SIG-M5 treated with dmso at 0.1 percent for 504 hours (cell line): ENCODE data around the gene MYCN.

ENCODE experiments used
- DNase-seq: peaks from one replicate; lab custom pipeline; 2025; ENCODE audit not compliant: unreplicated experiment; lab: John Stamatoyannopoulos, UW

The MYCN gene

GRCh38 chr2:15974565-15975260 is 34.4 kb downstream of the MYCN start:
- no peak for DNase-seq

DNA sequence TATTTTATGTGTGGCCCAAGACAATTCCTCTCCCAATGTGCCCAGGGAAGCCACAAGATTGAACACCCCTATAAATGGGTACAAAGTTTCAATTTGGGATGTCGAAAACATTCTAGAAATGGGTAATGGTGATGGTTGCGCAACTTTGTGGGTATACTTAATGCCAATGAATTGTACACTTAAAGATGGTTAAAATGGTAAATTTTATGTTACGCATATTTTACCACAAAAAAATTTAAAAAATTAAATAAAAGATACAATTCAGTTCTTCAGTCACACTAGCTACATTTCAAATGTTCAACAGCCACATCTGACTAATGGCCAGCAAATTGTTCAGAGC is 34.9 kb downstream of the MYCN start:
- DNase-seq = no peak

DNA sequence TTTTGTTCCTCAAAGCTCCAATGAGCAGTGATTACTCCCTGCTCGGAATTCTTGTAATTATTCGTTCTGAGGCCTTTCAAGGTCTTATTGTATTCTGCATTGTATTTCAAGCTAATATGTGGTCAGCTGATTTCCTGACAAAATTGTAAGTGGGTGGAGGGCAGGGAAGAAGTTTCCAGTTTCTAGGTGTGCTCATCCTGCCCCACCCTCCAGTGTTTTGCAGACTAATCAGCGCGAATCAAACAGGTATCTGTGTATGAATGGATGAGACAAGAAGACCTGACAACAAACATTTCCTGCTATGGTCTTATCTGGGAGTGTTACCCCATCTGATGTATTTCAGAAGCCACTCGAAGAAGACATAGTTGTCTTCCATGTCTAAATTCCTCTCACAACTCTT is 35.3 kb downstream of the MYCN start:
- no peak for DNase-seq

- DNase-seq = no peak
These were observed 36.0 kb downstream of the MYCN start for GRCh38 chr2:15976354-15976753.

- DNase-seq = no peak
These were observed 38.9 kb downstream of the MYCN start for GRCh38 chr2:15979051-15979758.

DNA sequence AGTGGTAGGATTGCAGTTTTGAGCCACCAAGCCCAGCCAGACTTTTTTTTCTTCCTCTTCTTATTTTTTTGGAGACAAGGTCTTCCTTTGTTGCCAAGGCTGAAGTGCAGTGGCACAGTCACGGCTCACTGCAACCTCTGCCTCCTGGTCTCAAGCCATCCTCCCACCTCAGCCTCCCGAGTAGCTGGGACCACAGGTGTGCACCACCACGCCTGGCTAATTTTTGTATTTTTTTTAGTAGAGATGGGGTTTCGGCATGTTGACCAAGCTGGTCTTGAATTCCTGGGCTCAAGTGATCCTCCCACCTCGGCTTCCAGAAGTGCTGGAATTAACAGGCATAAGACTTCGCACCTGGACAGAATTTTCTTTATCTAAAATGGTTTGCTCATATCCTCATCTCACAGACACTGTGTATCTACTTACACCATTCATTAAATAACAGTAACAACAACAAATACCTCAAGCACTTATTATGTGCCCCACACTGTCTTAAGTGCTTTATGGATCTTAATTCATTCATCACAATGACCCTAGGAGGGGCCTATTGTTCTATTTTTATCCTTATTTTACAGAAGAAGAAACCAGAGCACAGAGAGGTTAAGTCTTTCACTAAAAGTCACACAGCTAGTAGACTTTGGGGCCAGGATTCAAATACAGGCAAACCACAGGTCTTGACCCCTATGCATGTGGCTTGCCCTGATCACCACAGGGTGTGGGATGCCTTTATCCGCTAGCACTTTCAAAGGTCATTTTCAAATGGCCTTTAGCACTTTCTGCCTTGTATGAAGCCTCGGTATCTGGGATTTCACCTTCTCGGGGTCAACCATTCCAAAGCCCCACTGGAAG is 39.6 kb downstream of the MYCN start:
- DNase-seq = no peak

- DNase-seq = no peak
These were observed 40.3 kb downstream of the MYCN start for GRCh38 chr2:15980605-15981098.

- DNase-seq = no peak
These were observed 41.3 kb downstream of the MYCN start for GRCh38 chr2:15981646-15982045.

DNA sequence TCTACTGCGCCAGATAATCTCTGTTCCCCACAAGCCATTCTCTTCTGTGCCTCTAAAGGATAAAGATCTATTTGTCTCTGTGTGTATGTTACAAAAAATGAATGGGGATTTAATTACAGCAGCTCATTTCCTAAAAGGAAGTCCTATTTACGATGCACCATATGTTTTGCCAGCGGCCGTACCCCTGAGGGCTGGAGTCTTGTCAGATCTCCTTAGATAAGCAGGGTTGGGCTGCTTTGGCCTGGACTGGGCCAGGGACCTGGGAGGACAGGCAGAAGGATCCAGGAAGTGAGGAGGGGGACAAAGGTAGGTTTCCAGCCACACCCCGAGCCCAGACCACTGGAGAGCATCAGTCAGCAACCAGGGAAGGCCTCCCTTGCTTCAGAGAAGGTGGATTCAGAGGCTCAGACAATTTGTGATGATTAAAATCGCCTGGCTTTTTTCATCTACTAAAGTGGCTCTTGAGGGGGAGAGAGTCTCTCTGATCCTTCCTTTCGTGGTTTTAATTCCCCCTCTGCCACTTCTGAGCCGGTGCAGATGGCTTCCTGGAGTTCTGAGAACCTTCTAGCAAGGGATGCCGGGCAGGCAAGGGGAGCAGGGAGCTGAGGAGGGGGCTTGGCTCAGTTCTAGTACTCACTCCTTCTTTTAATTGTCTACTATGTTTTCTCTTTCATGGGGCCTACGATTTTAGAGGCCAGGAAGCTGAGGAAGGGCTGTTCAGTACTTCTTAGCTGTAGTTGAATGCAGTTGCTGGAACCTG is 42.1 kb downstream of the MYCN start:
- no peak for DNase-seq

- DNase-seq = no peak
These were observed 43.1 kb downstream of the MYCN start for GRCh38 chr2:15983496-15983895.

DNA sequence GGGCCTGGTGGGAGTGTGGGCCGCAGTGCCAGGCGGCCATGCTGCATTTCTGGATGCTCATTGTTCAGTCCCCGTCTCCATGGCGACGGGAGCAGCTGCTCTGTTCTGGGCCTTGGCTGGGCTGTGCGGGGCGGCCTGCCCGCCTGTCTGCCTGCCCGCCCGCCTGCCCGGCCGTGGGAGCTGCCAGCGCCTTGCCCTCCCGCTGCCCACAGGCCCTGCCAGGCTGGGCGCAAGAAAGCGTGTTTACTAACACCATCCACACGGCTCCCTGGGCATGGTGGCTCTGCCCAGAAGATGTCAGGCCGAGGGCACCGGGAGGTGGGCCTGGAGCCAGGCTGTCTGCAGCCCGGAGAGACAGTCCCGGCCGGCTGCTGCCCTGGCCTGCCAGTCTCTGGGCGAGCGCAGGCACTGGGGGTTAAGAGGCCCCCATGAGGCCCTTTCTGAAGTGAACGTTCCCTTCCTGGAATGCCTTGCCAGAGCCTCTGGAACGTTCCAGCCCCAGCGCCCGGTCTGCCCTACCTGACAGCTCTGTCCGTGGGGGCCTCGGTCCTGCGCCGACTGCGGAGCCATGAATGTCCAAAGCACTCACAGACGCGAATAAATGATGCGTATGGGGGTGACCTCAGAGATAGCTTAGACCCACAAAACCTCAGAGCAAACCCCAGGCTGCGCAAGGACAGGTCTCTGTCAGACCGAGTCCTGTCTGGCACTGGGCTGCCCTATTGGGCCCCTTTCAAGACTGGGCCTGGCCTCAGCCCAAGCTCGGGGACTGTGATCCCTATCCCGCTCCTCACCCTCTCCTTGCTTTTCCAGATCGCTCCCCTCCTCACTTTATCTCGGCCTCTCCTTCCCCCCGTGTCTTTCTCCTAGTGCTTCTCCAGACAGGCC is 44.3 kb downstream of the MYCN start:
- DNase-seq = no peak

DNA sequence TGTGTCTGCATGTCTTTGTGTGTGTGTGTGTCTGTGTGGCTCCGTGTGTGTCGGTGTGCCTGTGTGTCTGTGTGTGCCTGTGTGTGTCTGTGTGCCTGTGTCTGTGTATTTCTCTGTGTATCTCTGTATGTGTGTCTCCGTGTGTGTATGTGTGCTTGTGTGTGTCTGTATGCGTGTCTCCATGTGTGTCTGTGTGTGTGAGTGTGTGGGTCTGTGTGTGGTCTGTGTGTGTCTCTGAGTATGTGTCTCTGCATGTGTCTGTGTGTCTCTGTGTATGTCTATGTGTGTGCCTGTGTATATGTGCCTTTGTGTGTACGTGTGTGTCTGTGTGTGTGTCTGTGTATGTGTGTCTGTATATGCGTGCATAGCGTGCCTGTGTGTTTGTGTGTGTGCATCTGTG is 45.2 kb downstream of the MYCN start:
- DNase-seq = no peak

DNA sequence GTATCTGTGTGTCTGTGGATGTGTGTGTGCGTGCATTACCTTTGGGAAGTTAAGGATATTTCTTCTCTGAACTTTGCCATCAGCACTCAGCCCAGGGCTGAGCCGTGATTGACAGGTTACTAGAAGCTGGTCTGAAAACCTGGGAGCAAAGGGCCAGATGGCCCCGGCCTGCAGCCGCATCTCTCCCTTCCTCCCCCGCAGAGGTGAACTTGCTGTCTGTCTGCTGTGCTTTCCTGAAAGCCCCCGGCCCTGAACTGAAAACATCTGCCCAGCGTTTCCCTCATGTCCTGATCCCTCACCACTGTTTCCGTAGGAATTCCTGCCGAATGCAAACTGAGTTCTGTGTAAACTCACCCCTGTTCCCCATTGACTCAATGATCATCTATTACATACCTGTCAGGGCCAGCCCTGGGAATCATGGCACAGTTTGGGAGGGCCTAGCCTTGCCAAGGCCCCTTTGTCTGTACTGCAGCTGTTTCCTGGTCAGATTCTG is 45.8 kb downstream of the MYCN start:
- DNase-seq = no peak

GRCh38 chr2:15986644-15987043 is 46.3 kb downstream of the MYCN start:
- DNase-seq = no peak

GRCh38 chr2:15988733-15989132 is 48.4 kb downstream of the MYCN start:
- no peak for DNase-seq

DNA sequence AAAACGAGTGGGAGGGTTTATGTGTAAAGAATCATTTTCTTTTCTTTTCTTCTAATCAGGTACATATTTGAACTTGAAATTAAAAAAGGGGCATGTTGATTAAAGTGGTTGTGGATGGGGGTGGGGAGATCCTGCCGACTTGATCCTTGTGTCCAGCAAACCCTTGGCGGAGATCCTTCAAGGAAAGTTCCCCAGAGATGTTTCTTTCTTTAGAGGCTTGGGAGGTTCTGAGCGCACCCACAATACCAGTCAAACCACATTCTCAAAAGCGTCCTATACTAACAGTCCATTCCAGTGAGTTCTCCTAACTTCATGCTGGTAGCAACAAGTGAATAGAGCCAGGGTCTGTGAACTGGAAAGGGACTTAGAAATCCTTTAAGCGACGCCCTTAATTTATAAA is 49.2 kb downstream of the MYCN start:
- DNase-seq = peak; percentile 39

- no peak for DNase-seq
These were observed 50.1 kb downstream of the MYCN start for GRCh38 chr2:15990151-15991101.

DNA sequence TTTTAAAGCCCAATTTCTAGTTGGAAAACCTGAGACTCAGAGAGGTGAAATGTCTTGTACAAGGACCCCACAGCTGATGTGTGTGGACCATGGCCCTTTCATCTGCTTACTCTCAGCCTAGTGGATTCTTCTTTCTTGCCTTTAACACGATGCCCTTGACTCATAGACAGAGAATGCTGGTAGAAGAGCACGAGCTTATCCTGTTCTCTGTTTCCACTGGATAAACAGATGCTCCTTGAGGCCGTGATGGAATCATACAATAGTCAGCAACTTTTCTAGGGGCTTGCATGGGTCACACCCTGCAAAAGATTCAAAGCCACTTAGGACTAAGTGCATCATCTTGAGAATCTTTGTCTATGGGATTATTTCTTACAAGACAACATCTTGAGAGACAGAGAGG is 50.9 kb downstream of the MYCN start:
- no peak for DNase-seq
